Endodermal cell (in vitro differentiated cells): ENCODE data around the gene PNMT. TPM values are rescaled to one million over a fixed set of nuclear protein-coding genes. Genes with fewer than 3 reads are reported as not detected.

Experiments
- DNase-seq: peaks from one replicate; pipeline ENCODE4 v3.0.0-alpha.2; 2017
- H3K27ac ChIP-seq: 2 replicates; pipeline ENCODE4 v1.5.1; 2013; ENCODE audit warnings: mild to moderate bottlenecking, low read depth, low read length, moderate library complexity
- H3K27me3 ChIP-seq: 2 replicates; pipeline ENCODE4 v1.6.1; 2013; ENCODE audit warnings: mild to moderate bottlenecking, low read length, moderate library complexity; ENCODE audit not compliant: insufficient read depth, control insufficient read depth, poor library complexity, severe bottlenecking
- H3K36me3 ChIP-seq: 2 replicates; pipeline ENCODE4 v1.7.0; 2013; ENCODE audit warnings: mild to moderate bottlenecking, low read length, moderate library complexity; ENCODE audit not compliant: control insufficient read depth, insufficient read depth
- H3K4me1 ChIP-seq: one replicate; pipeline ENCODE4 v1.7.0; 2013; ENCODE audit warnings: low read length; ENCODE audit not compliant: control insufficient read depth, insufficient read depth
- H3K4me3 ChIP-seq: 2 replicates; pipeline ENCODE4 v1.5.1; 2013; ENCODE audit warnings: mild to moderate bottlenecking, low read length, moderate library complexity
- H3K9ac ChIP-seq: 2 replicates; pipeline ENCODE4 v1.6.1; 2013; ENCODE audit warnings: mild to moderate bottlenecking, low read length, moderate library complexity; ENCODE audit not compliant: poor library complexity, severe bottlenecking; ENCODE audit errors: extremely low read depth
- H3K9me3 ChIP-seq: 2 replicates; pipeline ENCODE4 v1.6.1; 2013; ENCODE audit warnings: mild to moderate bottlenecking, low read length, moderate library complexity; ENCODE audit not compliant: control insufficient read depth
- H3K27ac Mint-ChIP-seq: 2 replicates; pipeline ENCODE4 v1.8.0; 2020; ENCODE audit warnings: mixed read lengths
- H3K27me3 Mint-ChIP-seq: 2 replicates; pipeline ENCODE4 v1.8.0; 2021; ENCODE audit warnings: mild to moderate bottlenecking, mixed read lengths; ENCODE audit not compliant: insufficient read depth
- H3K36me3 Mint-ChIP-seq: 2 replicates; pipeline ENCODE4 v1.8.0; 2020; ENCODE audit warnings: low read depth, mixed read lengths
- H3K4me1 Mint-ChIP-seq: 2 replicates; pipeline ENCODE4 v1.8.0; 2020; ENCODE audit warnings: mixed read lengths
- H3K4me3 Mint-ChIP-seq: 2 replicates; pipeline ENCODE4 v1.8.0; 2020; ENCODE audit warnings: mild to moderate bottlenecking, moderate library complexity, mixed read lengths
- H3K9me3 Mint-ChIP-seq: 2 replicates; pipeline ENCODE4 v1.8.0; 2020; ENCODE audit warnings: mild to moderate bottlenecking, mixed read lengths
- WGBS, 2 experiments: methylation state at CpG; one replicate each; pipeline versions ENCODE4 v1.1.5 to v1.1.7; 2013; ENCODE audit warnings: missing lambda C conversion rate in 2 of 2, mixed read lengths in 1 of 2; ENCODE audit not compliant: insufficient coverage in 1 of 2, insufficient read length in 1 of 2; 5-methylcytosine and 5-hydroxymethylcytosine counted together
- total RNA-seq, 2 donors: library from RNA; stranded (reverse); fragmentation: NEBNext Ultra II Directional in 1 of 2; extraction: Animal tissue kit (Norgen Biotek cat#: 25700) in 1 of 2; gene quantifications; 2 replicates in 1 of 2; 3 replicates in 1 of 2; pipeline ENCODE4 v1.2.1, GENCODE V29; 2021
- TF ChIP-seq, protein P1 (sequence below): fragments of 200-600 bp; sonication (generic); conservative IDR thresholded peaks from 2 replicates; pipeline ENCODE4 v1.5.0; 2021; ENCODE audit warnings: antibody characterized with exemption, mild to moderate bottlenecking

The PNMT gene
- total RNA-seq, 2 donors from 2014 or later = 0.55 to 1.0 TPM

DNA sequence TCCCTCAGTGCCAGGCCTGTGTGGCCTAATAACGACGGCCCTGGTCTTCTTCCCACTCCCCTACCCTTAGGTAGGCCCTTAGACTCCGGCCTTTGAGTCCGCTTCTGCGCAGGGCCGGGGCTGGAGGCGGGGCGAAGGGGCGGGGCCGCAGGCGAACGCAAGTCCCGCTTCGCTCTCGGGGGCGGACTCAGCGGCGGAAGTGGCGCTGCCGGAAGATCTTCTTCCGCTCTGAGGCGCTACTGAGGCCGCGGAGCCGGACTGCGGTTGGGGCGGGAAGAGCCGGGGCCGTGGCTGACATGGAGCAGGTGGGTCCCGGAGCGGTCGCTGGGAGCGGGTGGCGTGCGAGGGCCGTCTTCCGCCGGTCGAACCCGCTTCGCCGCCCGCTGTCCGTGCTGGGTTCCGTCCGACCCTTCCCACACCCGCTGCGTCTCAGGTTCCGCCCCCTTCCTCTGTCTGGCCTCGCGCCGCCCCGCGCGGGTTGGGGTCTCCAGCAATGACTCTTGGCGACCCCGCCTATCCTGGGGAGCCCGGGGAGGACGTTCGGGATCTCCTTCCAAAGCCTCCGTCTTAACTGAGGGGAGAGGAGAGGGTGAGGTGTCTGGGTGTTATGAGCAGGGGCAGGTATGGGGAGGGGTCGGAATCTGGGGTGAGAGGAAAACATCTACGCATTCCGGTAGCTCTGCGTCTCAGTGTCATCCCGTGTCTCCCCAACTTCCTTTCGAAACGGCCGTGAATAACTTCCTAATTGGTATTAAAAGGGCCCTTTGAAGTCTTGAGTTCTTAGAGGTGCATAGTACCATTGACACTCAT, 31.1 kb upstream of the PNMT start, which contains the start of gene STARD3:
Gene STARD3, plus strand, starts transcription at position 218 of the 810 bp plus-strand sequence. CDS start 16,388 bp downstream, outside the sequence.
- TF ChIP-seq, protein P1, sequence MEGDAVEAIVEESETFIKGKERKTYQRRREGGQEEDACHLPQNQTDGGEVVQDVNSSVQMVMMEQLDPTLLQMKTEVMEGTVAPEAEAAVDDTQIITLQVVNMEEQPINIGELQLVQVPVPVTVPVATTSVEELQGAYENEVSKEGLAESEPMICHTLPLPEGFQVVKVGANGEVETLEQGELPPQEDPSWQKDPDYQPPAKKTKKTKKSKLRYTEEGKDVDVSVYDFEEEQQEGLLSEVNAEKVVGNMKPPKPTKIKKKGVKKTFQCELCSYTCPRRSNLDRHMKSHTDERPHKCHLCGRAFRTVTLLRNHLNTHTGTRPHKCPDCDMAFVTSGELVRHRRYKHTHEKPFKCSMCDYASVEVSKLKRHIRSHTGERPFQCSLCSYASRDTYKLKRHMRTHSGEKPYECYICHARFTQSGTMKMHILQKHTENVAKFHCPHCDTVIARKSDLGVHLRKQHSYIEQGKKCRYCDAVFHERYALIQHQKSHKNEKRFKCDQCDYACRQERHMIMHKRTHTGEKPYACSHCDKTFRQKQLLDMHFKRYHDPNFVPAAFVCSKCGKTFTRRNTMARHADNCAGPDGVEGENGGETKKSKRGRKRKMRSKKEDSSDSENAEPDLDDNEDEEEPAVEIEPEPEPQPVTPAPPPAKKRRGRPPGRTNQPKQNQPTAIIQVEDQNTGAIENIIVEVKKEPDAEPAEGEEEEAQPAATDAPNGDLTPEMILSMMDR = peak; percentile 47
- H3K9ac ChIP-seq = peak within 1 kb of the TSS; percentile 40
- no peaks in the 10 kb centered on the region for H3K9me3 Mint-ChIP-seq
- 0 to 1% methylated on average over 15 to 68 of the region's 69 CpGs for WGBS, 2 experiments
- no peaks in the 10 kb centered on the region for H3K27me3 ChIP-seq
- H3K36me3 ChIP-seq = no peaks in the 10 kb centered on the region
- H3K4me1 Mint-ChIP-seq = peaks cover 27% of the 10 kb centered on the region
- H3K27me3 Mint-ChIP-seq = no peaks in the 10 kb centered on the region
- no peak within 1 kb of the TSS for H3K27ac ChIP-seq
- peak within 1 kb of the TSS; percentile 84 for H3K4me3 ChIP-seq
- H3K4me3 Mint-ChIP-seq = peak within 1 kb of the TSS; percentile 86
- H3K27ac Mint-ChIP-seq = peak within 1 kb of the TSS; percentile 65
- no peaks in the 10 kb centered on the region for H3K4me1 ChIP-seq
- DNase-seq = peak; percentile 99
- no peaks in the 10 kb centered on the region for H3K9me3 ChIP-seq
- no peaks in the 10 kb centered on the region for H3K36me3 Mint-ChIP-seq

DNA sequence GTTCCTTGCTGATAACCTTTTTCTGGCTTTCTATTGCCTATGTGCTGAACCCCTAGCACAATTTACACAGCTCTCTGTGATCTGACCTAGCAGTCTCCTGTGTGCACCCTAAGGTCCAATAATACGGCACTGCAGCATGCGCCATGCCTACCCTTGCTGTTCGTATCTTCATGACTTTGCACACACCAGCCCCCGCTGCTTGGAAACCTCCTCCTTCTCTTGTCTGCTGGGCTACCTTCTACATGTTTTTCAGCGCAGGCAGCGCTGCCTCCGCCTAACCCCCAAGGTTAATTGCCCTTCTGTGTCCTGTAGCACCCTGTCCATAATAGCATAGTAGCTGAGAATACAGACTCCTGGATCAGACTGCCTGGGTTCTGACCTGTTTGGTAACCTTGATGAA, 29.9 kb upstream of the PNMT start:
- Histone ChIP-seq H3K27me3 (no peaks in the 10 kb centered on the region), H3K36me3 (no peaks in the 10 kb centered on the region), H3K9ac (no peak overlapping the region), H3K4me3 (peak overlapping the region; percentile 84), H3K27ac (no peak overlapping the region), H3K4me1 (no peaks in the 10 kb centered on the region), H3K9me3 (no peaks in the 10 kb centered on the region)
- no peaks in the 10 kb centered on the region for H3K27me3 Mint-ChIP-seq
- no peak for DNase-seq
- H3K36me3 Mint-ChIP-seq = no peaks in the 10 kb centered on the region
- H3K9me3 Mint-ChIP-seq = no peaks in the 10 kb centered on the region
- 92 to 97% methylated on average over 4 to 7 of the region's 7 CpGs for WGBS, 2 experiments
- TF ChIP-seq, protein P1 = no peak
- H3K4me3 Mint-ChIP-seq = peak overlapping the region; percentile 86
- no peak overlapping the region for H3K27ac Mint-ChIP-seq
- H3K4me1 Mint-ChIP-seq = peaks cover 27% of the 10 kb centered on the region

DNA sequence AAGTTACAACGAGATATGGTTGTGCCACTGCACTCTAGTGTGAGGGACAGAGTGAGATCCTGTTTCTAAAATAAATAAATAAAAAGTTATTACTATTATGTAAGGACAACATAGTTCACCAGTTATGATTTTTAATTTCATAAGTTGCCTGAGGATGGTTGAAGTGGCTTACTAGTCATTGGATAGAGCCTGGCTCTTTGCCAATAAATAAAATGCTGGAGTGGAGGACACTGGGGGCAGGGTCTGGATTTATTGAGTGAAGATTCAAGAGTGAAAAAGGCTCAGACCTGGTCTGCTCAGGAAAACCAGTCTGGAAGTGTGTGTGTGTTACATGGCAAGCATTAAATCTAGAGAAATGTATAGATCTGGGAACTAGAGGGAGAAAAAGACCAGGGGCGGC, 29.2 kb upstream of the PNMT start:
- no peaks in the 10 kb centered on the region for H3K27me3 Mint-ChIP-seq
- Histone ChIP-seq H3K36me3 (no peaks in the 10 kb centered on the region), H3K4me1 (no peaks in the 10 kb centered on the region), H3K9ac (no peak overlapping the region), H3K27me3 (no peaks in the 10 kb centered on the region), H3K4me3 (no peak overlapping the region), H3K27ac (no peak overlapping the region), H3K9me3 (no peaks in the 10 kb centered on the region)
- DNase-seq = no peak
- TF ChIP-seq, protein P1 = no peak
- no peak overlapping the region for H3K27ac Mint-ChIP-seq
- no peaks in the 10 kb centered on the region for H3K9me3 Mint-ChIP-seq
- peaks cover 29% of the 10 kb centered on the region for H3K4me1 Mint-ChIP-seq
- WGBS, 2 experiments = 88 to 100% methylated on average over 1 to 2 of the region's 2 CpGs
- H3K4me3 Mint-ChIP-seq = no peak overlapping the region
- no peaks in the 10 kb centered on the region for H3K36me3 Mint-ChIP-seq
